PFSK-1 (cell line): ENCODE results near the gene TBC1D9.

Experiments
- FOXP2 ChIP-seq: optimal IDR thresholded peaks from 2 replicates; pipeline ENCODE3; 2011; ENCODE audit warnings: borderline replicate concordance, control low read depth, inconsistent platforms; ENCODE audit not compliant: insufficient read depth; ENCODE audit errors: extremely low read length, extremely low read depth
- POLR2AphosphoS5 ChIP-seq: IDR thresholded peaks from 2 replicates; pipeline ENCODE4 v1.6.1; 2012; ENCODE audit warnings: low read depth, mild to moderate bottlenecking, control low read depth, low read length, moderate library complexity
- REST ChIP-seq, 2 experiments: IDR thresholded peaks; 2 replicates each; pipeline versions ENCODE4 v1.6.1 to v1.8.0; 2011 to 2012; ENCODE audit warnings: low read depth in 2 of 2, low read length in 2 of 2, control low read depth in 1 of 2, inconsistent platforms in 1 of 2, mild to moderate bottlenecking in 1 of 2, moderate library complexity in 1 of 2; ENCODE audit not compliant: insufficient read depth in 1 of 2
- SIN3A ChIP-seq: IDR thresholded peaks from 2 replicates; pipeline ENCODE4 v1.6.1; 2012; ENCODE audit warnings: mild to moderate bottlenecking, low read length, moderate library complexity, borderline replicate concordance; ENCODE audit not compliant: insufficient read depth
- TAF1 ChIP-seq: IDR thresholded peaks from 2 replicates; pipeline ENCODE4 v1.6.1; 2012; ENCODE audit warnings: low read length, control low read depth, borderline replicate concordance; ENCODE audit not compliant: insufficient read depth

Gene TBC1D9

GRCh38 chr4:140688711-140689598 is 67.2 kb downstream of the TBC1D9 start:
- 0 out of 2 replicates have a peak, but pooled peaks have one; percentile 35 for TF ChIP-seq SIN3A
- TF ChIP-seq POLR2AphosphoS5, result no peak
- TF ChIP-seq FOXP2, result no peak
- TF ChIP-seq TAF1, result peak; percentile 32; the same call in 1 of the 2 replicates
- TF ChIP-seq REST (IDR thresholded peaks at IDR 0.05; ENCODE audit: insufficient read depth in 1 of 2, low read depth in 2 of 2, low read length in 2 of 2), result no peak

GRCh38 chr4:140686796-140687195 is 69.4 kb downstream of the TBC1D9 start:
- TF ChIP-seq TAF1, result no peak
- 0 out of 2 replicates have a peak, but pooled peaks have one; percentile 16 for TF ChIP-seq SIN3A

- TF ChIP-seq SIN3A (no peak), POLR2AphosphoS5 (no peak), REST (IDR thresholded peaks at IDR 0.05; ENCODE audit: insufficient read depth in 1 of 2, low read depth in 2 of 2, low read length in 2 of 2) (no peak), FOXP2 (no peak), TAF1 (no peak)
Observed at GRCh38 chr4:140684314-140684713, 71.9 kb downstream of the TBC1D9 start.

GRCh38 chr4:140681201-140681600 is 75.0 kb downstream of the TBC1D9 start:
- TF ChIP-seq TAF1, result no peak
- TF ChIP-seq REST (IDR thresholded peaks at IDR 0.05; ENCODE audit: insufficient read depth in 1 of 2, low read depth in 2 of 2, low read length in 2 of 2), result no peak
- TF ChIP-seq POLR2AphosphoS5, result no peak
- no peak for TF ChIP-seq FOXP2

- TF ChIP-seq TAF1 (no peak), REST (IDR thresholded peaks at IDR 0.05; ENCODE audit: insufficient read depth in 1 of 2, low read depth in 2 of 2, low read length in 2 of 2) (no peak), POLR2AphosphoS5 (no peak), FOXP2 (no peak), SIN3A (no peak)
Observed at GRCh38 chr4:140680686-140681085, 75.5 kb downstream of the TBC1D9 start.
